H1 (cell line): Measurements from ENCODE around the gene ATF3. TPM values are rescaled to one million over a fixed set of nuclear protein-coding genes. Genes with fewer than 3 reads are reported as not detected.
A peak's percentile ranks its signal among the peaks of the same experiment; 100 is the strongest.

Source experiments
- CTCF ChIA-PET: fragments of 300-600 bp; sonication (Branson Sonifier 250); formaldehyde crosslinking; loops from one replicate; lab custom pipeline; 2021; ENCODE audit not compliant: partially characterized antibody; lab: Charles Lee
- POLR2A ChIA-PET: fragments of 300-600 bp; sonication (Branson Sonifier 250); formaldehyde crosslinking; loops from one replicate; lab custom pipeline; 2021; ENCODE audit warnings: inconsistent platforms; ENCODE audit not compliant: partially characterized antibody; lab: Charles Lee
- DNase-seq, 2 experiments: peaks; one replicate each; pipeline versions ENCODE4 v3.0.0 to v3.0.0-alpha.2; 2010 to 2022; ENCODE audit warnings: low spot score in 2 of 2, low read depth in 1 of 2, mixed read lengths in 1 of 2
- FAIRE-seq: peaks from 2 replicates; lab custom pipeline; 2011; peaks lifted over from hg19 to GRCh38; lab: Jason Lieb, UNC
- H2AFZ ChIP-seq: 2 replicates; pipeline ENCODE4 v1.8.1; 2012; ENCODE audit warnings: low read length, inconsistent platforms
- H2AK5ac ChIP-seq: 2 replicates; pipeline ENCODE4 v1.6.1; 2013; ENCODE audit warnings: low read depth, low read length
- H2BK120ac ChIP-seq: replicated peaks from 2 replicates; pipeline ENCODE3; 2013; ENCODE audit warnings: low read depth, low read length, inconsistent platforms
- H2BK12ac ChIP-seq: 2 replicates; pipeline ENCODE4 v1.6.1; 2013; ENCODE audit warnings: low read depth, low read length
- H2BK15ac ChIP-seq: 2 replicates; pipeline ENCODE4 v1.6.1; 2013; ENCODE audit warnings: low read length
- H2BK20ac ChIP-seq: 2 replicates; pipeline ENCODE4 v1.6.1; 2013; ENCODE audit warnings: low read length
- H2BK5ac ChIP-seq: 2 replicates; pipeline ENCODE4 v1.6.1; 2013; ENCODE audit warnings: low read depth, low read length
- H3K14ac ChIP-seq: 2 replicates; pipeline ENCODE4 v1.6.1; 2013; ENCODE audit warnings: inconsistent platforms; ENCODE audit not compliant: insufficient read length
- H3K18ac ChIP-seq: 2 replicates; pipeline ENCODE4 v1.6.1; 2013; ENCODE audit warnings: low read length; ENCODE audit errors: extremely low read depth
- H3K23ac ChIP-seq: 2 replicates; pipeline ENCODE4 v1.6.1; 2013; ENCODE audit warnings: inconsistent platforms; ENCODE audit not compliant: insufficient read length
- H3K23me2 ChIP-seq: 2 replicates; pipeline ENCODE4 v1.6.1; 2013; ENCODE audit warnings: low read depth, low read length
- H3K27ac ChIP-seq: 2 replicates; pipeline ENCODE4 v1.6.1; 2011; ENCODE audit warnings: low read depth, low read length, inconsistent platforms
- H3K27me3 ChIP-seq, 4 experiments: replicated peaks in 1 of 4; 1 replicate in 1 of 4; 2 replicates in 3 of 4; pipeline versions ENCODE4 v1.6.1 to v1.8.1; 2011 to 2013; ENCODE audit warnings: low read length in 3 of 4, mild to moderate bottlenecking in 3 of 4, inconsistent platforms in 2 of 4, mixed read lengths in 2 of 4, moderate library complexity in 1 of 4; ENCODE audit not compliant: control insufficient read depth in 3 of 4, insufficient read depth in 3 of 4; ENCODE audit errors: extremely low read depth in 1 of 4
- H3K36me3 ChIP-seq, 4 experiments: 2 replicates each; pipeline versions ENCODE4 v1.6.1 to v1.8.1; 2011 to 2013; ENCODE audit warnings: mild to moderate bottlenecking in 4 of 4, low read length in 3 of 4, moderate library complexity in 2 of 4, control low read depth in 1 of 4, inconsistent platforms in 1 of 4; ENCODE audit not compliant: insufficient read depth in 4 of 4, control insufficient read depth in 2 of 4
- H3K4ac ChIP-seq: replicated peaks from 2 replicates; pipeline ENCODE3; 2013; ENCODE audit warnings: low read length, low read depth, mixed read lengths, inconsistent platforms; ENCODE audit not compliant: insufficient read length
- H3K4me1 ChIP-seq, 4 experiments: replicated peaks in 1 of 4; 1 replicate in 1 of 4; 2 replicates in 3 of 4; pipeline versions ENCODE4 v1.6.1 to v1.8.1; 2011 to 2013; ENCODE audit warnings: low read length in 3 of 4, inconsistent platforms in 2 of 4, mixed read lengths in 1 of 4; ENCODE audit not compliant: insufficient read depth in 4 of 4, control insufficient read depth in 3 of 4
- H3K4me2 ChIP-seq, 2 experiments: 2 replicates each; pipeline versions ENCODE4 v1.6.1 to v1.8.1; 2011 to 2013; ENCODE audit warnings: low read depth in 2 of 2, low read length in 2 of 2, control low read depth in 1 of 2, inconsistent platforms in 1 of 2, mild to moderate bottlenecking in 1 of 2; ENCODE audit not compliant: insufficient read depth in 1 of 2
- H3K4me3 ChIP-seq, 4 experiments: fragments of 200-600, 300-600 bp in 1 of 4; sonication (generic), shearing (Covaris generic), sonication (Bioruptor Twin) in 1 of 4; 2 replicates each; pipeline versions ENCODE4 v1.5.1 to v1.8.1; 2011 to 2016; ENCODE audit warnings: low read length in 4 of 4, low read depth in 3 of 4, control low read depth in 2 of 4, inconsistent platforms in 2 of 4, mild to moderate bottlenecking in 2 of 4, mixed read lengths in 1 of 4, moderate library complexity in 1 of 4; ENCODE audit not compliant: insufficient read depth in 2 of 4; ENCODE audit errors: extremely low read depth in 1 of 4
- H3K56ac ChIP-seq: replicated peaks from 2 replicates; pipeline ENCODE3; 2013; ENCODE audit warnings: low read depth, mild to moderate bottlenecking, mixed read lengths, low read length, inconsistent platforms; ENCODE audit not compliant: insufficient read length
- H3K79me1 ChIP-seq: 2 replicates; pipeline ENCODE4 v1.6.1; 2013; ENCODE audit warnings: low read depth, low read length, control low read depth
- H3K79me2 ChIP-seq, 2 experiments: 2 replicates each; pipeline versions ENCODE4 v1.6.1 to v1.8.1; 2012 to 2013; ENCODE audit warnings: low read length in 2 of 2, mild to moderate bottlenecking in 2 of 2, inconsistent platforms in 1 of 2; ENCODE audit not compliant: insufficient read depth in 2 of 2, control insufficient read depth in 1 of 2
- H3K9ac ChIP-seq, 4 experiments: replicated peaks in 1 of 4; 1 replicate in 1 of 4; 2 replicates in 3 of 4; pipeline versions ENCODE4 v1.6.1 to v1.8.1; 2011 to 2013; ENCODE audit warnings: low read depth in 3 of 4, low read length in 3 of 4, control low read depth in 2 of 4, mild to moderate bottlenecking in 2 of 4, moderate library complexity in 2 of 4, inconsistent platforms in 1 of 4; ENCODE audit errors: extremely low read depth in 1 of 4
- H3K9me3 ChIP-seq, 2 experiments: 2 replicates each; pipeline versions ENCODE4 v1.6.1 to v1.8.1; 2012 to 2013; ENCODE audit warnings: mild to moderate bottlenecking in 2 of 2, moderate library complexity in 2 of 2, control low read depth in 1 of 2, inconsistent platforms in 1 of 2, low read depth in 1 of 2, low read length in 1 of 2, mixed read lengths in 1 of 2; ENCODE audit not compliant: insufficient read depth in 2 of 2
- H4K20me1 ChIP-seq, 2 experiments: replicated peaks in 1 of 2; 2 replicates each; pipeline versions ENCODE3 to v1.8.1; 2011 to 2013; ENCODE audit warnings: inconsistent platforms in 2 of 2, low read length in 2 of 2, mild to moderate bottlenecking in 1 of 2; ENCODE audit not compliant: insufficient read depth in 2 of 2, control insufficient read depth in 1 of 2
- H4K5ac ChIP-seq: 2 replicates; pipeline ENCODE4 v1.6.1; 2013; ENCODE audit warnings: low read length, low read depth, mixed read lengths, inconsistent platforms; ENCODE audit not compliant: insufficient read length
- H4K8ac ChIP-seq: 2 replicates; pipeline ENCODE4 v1.8.0; 2013; ENCODE audit warnings: mild to moderate bottlenecking, moderate library complexity, low read length, inconsistent platforms; ENCODE audit not compliant: insufficient read depth; ENCODE audit errors: extremely low read depth
- H4K91ac ChIP-seq: replicated peaks from 2 replicates; pipeline ENCODE3; 2013; ENCODE audit warnings: low read length, mixed read lengths, inconsistent platforms; ENCODE audit not compliant: insufficient read length
- CHD2 ChIP-seq: IDR thresholded peaks from 2 replicates; pipeline ENCODE4 v1.6.1; 2012; ENCODE audit warnings: low read length, improper control_type of control experiment
- EGR1 ChIP-seq: IDR thresholded peaks from 2 replicates; pipeline ENCODE4 v1.6.1; 2011; ENCODE audit warnings: low read depth, low read length, borderline replicate concordance
- JUND ChIP-seq: IDR thresholded peaks from 2 replicates; pipeline ENCODE4 v1.6.1; 2011; ENCODE audit warnings: mild to moderate bottlenecking, improper control_type of control experiment, low read length
- POLR2A ChIP-seq, 2 experiments: IDR thresholded peaks; 1 replicate in 1 of 2; 2 replicates in 1 of 2; pipeline ENCODE4 v1.6.1; 2011; ENCODE audit warnings: low read depth in 2 of 2, low read length in 2 of 2, mild to moderate bottlenecking in 2 of 2; ENCODE audit errors: control extremely low read depth in 1 of 2
- RBBP5 ChIP-seq: IDR thresholded peaks from 2 replicates; pipeline ENCODE4 v1.7.1; 2012; ENCODE audit warnings: low read depth, mild to moderate bottlenecking, inconsistent platforms, low read length, moderate library complexity, borderline replicate concordance
- RFX5 ChIP-seq: IDR thresholded peaks from 2 replicates; pipeline ENCODE4 v1.6.1; 2011; ENCODE audit warnings: low read depth, low read length, improper control_type of control experiment, borderline replicate concordance
- RXRA ChIP-seq: IDR thresholded peaks from 2 replicates; pipeline ENCODE4 v1.6.1; 2011; ENCODE audit warnings: low read depth, mild to moderate bottlenecking, low read length, moderate library complexity; ENCODE audit not compliant: insufficient read depth
- TAF7 ChIP-seq: optimal IDR thresholded peaks from 2 replicates; pipeline ENCODE3; 2011; ENCODE audit warnings: low read depth, mild to moderate bottlenecking, inconsistent platforms, low read length, moderate library complexity, borderline replicate concordance
- TBP ChIP-seq: IDR thresholded peaks from 2 replicates; pipeline ENCODE4 v1.6.1; 2011; ENCODE audit warnings: low read depth, low read length, improper control_type of control experiment
- TCF12 ChIP-seq: IDR thresholded peaks from 2 replicates; pipeline ENCODE4 v1.6.1; 2011; ENCODE audit warnings: low read depth, mild to moderate bottlenecking, low read length
- USF2 ChIP-seq: IDR thresholded peaks from 2 replicates; pipeline ENCODE4 v1.6.1; 2011; ENCODE audit warnings: low read length, improper control_type of control experiment
- WGBS, 2 experiments: shearing (Covaris generic) in 1 of 2; methylation state at CpG; one replicate each; pipeline versions ENCODE4 v1.1.6 to v1.1.7; 2013 to 2015; ENCODE audit warnings: low lambda C conversion rate in 2 of 2, mixed read lengths in 2 of 2, inconsistent platforms in 1 of 2, low coverage in 1 of 2, missing lambda C conversion rate in 1 of 2; ENCODE audit not compliant: insufficient replicate concordance in 2 of 2, insufficient coverage in 1 of 2, insufficient read length in 1 of 2; ENCODE audit errors: extremely low coverage in 1 of 2, missing lambda C conversion rate in 1 of 2; 5-methylcytosine and 5-hydroxymethylcytosine counted together
- polyA plus RNA-seq, 7 experiments: library from polyadenylated mRNA; depleted of rRNA in 3 of 7; stranded (reverse) in 5 of 7; unstranded in 2 of 7; fragments of >200 nt in 5 of 7; fragments of 200-250 nt in 2 of 7; gene quantifications; 1 replicate in 5 of 7; 2 replicates in 1 of 7; 4 replicates in 1 of 7; pipeline versions ENCODE4 v1.2.1 to v1.2.3, GENCODE V29; 2011 to 2013; ENCODE audit warnings: missing spikeins in 2 of 7, mixed read lengths in 2 of 7
- total RNA-seq: library from RNA; stranded (reverse); fragmentation: NEBNext Ultra II Directional; extraction: Animal tissue kit (Norgen Biotek cat#: 25700); gene quantifications from 2 replicates; pipeline ENCODE4 v1.2.1, GENCODE V29; 2021
- TF ChIP-seq, protein P1 (sequence below): IDR thresholded peaks from 2 replicates; pipeline ENCODE4 v1.6.1; 2012; ENCODE audit warnings: inconsistent platforms
- TF ChIP-seq, protein P2 (sequence below): IDR thresholded peaks from 2 replicates; pipeline ENCODE4 v1.6.1; 2012; ENCODE audit warnings: inconsistent platforms

The ATF3 gene
- total and polyA plus RNA-seq, 2 of the 8 experiments (the other 6 are each of a cell fraction or from before 2014, with no cell fraction given), result 12.2 to 27.7 TPM

DNA sequence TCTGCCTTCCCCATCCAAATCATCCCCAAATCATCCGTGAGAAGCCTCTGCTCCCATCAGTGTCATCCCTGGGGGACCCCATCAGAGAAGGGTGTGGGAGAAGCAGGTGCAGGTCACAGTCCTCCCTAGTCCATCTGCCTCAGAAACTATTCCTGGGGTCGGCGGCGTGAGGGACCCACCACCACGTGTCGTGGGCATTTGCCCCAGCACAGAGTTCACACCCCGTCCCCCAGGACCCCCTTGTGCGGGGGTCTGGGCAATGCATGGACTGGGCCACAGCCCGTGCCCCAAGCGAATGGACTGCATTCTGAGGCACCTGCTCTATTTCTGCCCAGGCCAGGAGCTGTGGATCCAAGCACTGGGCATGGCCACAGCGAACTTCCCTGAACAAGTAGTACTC is 38.4 kb downstream of the ATF3 start:
- Histone ChIP-seq H2BK20ac (no peak overlapping the region), H2BK15ac (no peak overlapping the region), H3K18ac (no peak overlapping the region), H4K8ac (no peak overlapping the region), H3K4me2 (no peak overlapping the region), H3K9ac (no peak overlapping the region; a peak in 1 of 7 replicates), H3K4ac (no peak overlapping the region), H3K23ac (no peak overlapping the region), H4K20me1 (no peaks in the 10 kb centered on the region), H2AFZ (no peak overlapping the region), H3K23me2 (no peaks in the 10 kb centered on the region), H3K56ac (no peak overlapping the region), H3K4me3 (no peak overlapping the region), H3K79me1 (no peaks in the 10 kb centered on the region), H3K9me3 (no peaks in the 10 kb centered on the region), H3K27me3 (no peaks in the 10 kb centered on the region), H2BK5ac (no peak overlapping the region), H3K36me3 (no peaks in the 10 kb centered on the region), H2BK12ac (no peak overlapping the region), H2BK120ac (no peak overlapping the region), H4K91ac (no peak overlapping the region), H3K27ac (no peak overlapping the region), H3K79me2 (no peaks in the 10 kb centered on the region), H3K14ac (no peak overlapping the region), H4K5ac (no peak overlapping the region), H3K4me1 (no peaks in the 10 kb centered on the region), H2AK5ac (no peak overlapping the region)
- FAIRE-seq (no peak), DNase-seq (peak in 1 of 2 experiments; percentile 33)
- POLR2A ChIA-PET, result no interaction called here
- CTCF ChIA-PET, result interaction anchor here (0.7 kb wide), 2 partner anchors 50 to 184 kb away, joined by 3 to 4 read pairs; no protein-coding TSS in a partner anchor
- WGBS, 2 experiments, result 91% methylated on average over 11 of the region's 11 CpGs; no CpG with 5 or more reads in 1 of the 2 experiments
- TF ChIP-seq CHD2 (no peak), TCF12 (no peak), USF2 (no peak), RBBP5 (no peak), POLR2A (IDR thresholded peaks at IDR 0.05; ENCODE audit: control extremely low read depth in 1 of 2, low read depth in 2 of 2, low read length in 2 of 2) (no peak), TBP (no peak), TAF7 (no peak), EGR1 (no peak), RXRA (no peak), JUND (no peak), RFX5 (no peak)
- TF ChIP-seq, protein P1, sequence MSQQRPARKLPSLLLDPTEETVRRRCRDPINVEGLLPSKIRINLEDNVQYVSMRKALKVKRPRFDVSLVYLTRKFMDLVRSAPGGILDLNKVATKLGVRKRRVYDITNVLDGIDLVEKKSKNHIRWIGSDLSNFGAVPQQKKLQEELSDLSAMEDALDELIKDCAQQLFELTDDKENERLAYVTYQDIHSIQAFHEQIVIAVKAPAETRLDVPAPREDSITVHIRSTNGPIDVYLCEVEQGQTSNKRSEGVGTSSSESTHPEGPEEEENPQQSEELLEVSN, result no peak
- TF ChIP-seq, protein P2, sequence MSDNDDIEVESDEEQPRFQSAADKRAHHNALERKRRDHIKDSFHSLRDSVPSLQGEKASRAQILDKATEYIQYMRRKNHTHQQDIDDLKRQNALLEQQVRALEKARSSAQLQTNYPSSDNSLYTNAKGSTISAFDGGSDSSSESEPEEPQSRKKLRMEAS, result no peak
